ENCODE results near the gene STRN.
"Not testable (repeated sequence)": the region's sequence is repeated elsewhere in the genome, so short reads cannot be mapped to it uniquely, and the experiment has no call there.

Gene STRN

GRCh38 chr2:36919041-36919837 lies 47.1 kb downstream of the STRN start:
- no peak overlapping the region for H3K27ac ChIP-seq
- no peak for DNase-seq (ENCODE audit: low read depth, low spot score)

DNA sequence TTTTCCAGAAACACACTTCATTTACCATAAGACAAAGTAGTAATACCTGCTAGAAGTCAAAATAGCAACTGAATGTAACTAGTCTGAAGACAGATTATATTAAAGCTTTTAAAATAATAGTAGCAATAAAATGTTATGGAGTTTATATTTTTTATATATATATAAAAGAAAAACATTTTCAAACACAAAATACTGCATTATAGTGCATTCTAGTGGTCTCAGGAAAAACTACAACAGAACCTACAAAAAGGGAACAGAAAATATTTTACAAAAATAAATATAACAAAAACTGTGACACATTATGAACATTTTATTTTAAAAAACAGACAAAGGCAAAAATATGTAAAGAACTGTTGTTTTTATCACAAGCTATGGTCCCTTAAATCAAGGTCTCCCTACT lies 48.0 kb downstream of the STRN start:
- no peak for DNase-seq (ENCODE audit: low read depth, low spot score)
- H3K27ac ChIP-seq: no peak overlapping the region

GRCh38 chr2:36915627-36916026 lies 50.7 kb downstream of the STRN start:
- no peak overlapping the region for H3K27ac ChIP-seq
- no peak for DNase-seq (ENCODE audit: low read depth, low spot score)

GRCh38 chr2:36912695-36913094 lies 53.6 kb downstream of the STRN start:
- DNase-seq (ENCODE audit: low read depth, low spot score): no peak
- H3K27ac ChIP-seq: no peak overlapping the region

DNA sequence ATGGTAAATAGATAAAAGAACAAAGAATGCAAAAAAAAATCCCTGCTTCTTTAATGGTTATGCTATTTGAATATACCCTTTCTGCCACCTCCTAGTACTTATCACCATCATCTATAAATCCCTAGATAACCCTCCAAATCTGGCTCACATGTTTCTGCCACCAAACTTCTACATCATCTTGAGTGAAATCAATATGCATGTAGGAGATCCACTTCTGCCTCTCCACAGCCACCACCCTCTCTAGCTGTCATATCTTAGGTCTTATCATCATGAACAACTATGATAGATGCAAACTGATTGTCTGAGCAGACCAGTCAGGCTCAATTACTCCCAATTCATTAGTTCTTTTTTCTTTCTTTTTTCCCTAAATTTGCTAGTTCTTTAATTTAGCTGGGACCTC lies 55.3 kb downstream of the STRN start:
- H3K27ac ChIP-seq: no peak overlapping the region
- no peak for DNase-seq (ENCODE audit: low read depth, low spot score)

GRCh38 chr2:36906277-36906676 lies 60.1 kb downstream of the STRN start:
- H3K27ac ChIP-seq: no peak overlapping the region
- no peak for DNase-seq (ENCODE audit: low read depth, low spot score)

GRCh38 chr2:36904636-36905035 lies 61.7 kb downstream of the STRN start:
- no peak overlapping the region for H3K27ac ChIP-seq
- DNase-seq (ENCODE audit: low read depth, low spot score): no peak

DNA sequence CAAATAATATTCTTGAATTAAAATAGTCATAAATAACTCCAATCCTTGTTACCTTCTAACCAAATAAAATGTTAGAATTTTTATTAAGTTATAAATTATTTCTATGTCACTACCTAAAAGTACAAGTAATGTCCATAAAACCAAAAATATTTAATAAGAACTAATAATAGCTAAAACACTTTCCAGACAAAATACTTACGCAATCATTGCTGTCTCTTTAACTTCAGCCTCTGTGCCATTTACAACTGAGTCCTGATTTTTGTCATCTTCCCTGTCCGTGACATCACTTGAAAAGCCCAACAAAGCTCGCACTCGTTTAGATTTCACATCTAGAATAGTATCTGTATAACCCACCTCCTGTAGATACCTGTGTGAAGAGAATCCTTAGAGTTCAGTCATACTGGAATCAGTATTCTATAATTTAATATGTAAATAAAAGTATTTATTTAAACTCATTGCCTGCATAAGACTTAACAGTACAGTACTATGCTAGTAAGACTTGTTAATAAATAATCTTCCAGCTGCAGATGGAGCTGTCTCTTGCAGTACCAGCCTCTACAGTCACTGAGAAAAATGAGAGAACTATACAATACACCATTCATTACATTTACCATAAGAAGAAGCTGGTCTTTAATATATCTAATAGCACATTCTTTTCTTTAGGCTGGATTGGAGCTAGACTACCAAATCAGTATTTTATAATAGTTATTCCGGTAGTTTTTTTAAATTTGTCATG lies 63.8 kb downstream of the STRN start:
- no peak overlapping the region for H3K27ac ChIP-seq
- no peak for DNase-seq (ENCODE audit: low read depth, low spot score)

DNA sequence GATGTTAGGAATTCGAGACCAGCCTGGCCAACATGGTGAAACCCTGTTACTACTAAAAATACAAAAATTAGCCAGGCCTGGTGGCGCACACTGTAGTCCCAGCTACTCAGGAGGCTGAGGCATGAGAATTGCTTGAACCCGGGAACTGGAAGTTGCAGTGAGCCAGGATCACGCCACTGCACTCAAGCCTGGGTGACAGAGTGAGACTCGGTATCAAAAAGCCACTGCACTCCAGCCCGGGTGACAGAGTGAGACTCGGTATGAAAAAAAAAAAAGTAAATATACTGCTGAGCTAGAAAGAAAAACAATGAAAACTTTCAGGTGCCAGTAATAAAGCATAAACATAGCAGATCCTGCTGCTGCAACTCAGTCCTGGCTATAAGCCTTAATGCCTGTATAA lies 73.5 kb downstream of the STRN start:
- DNase-seq (ENCODE audit: low read depth, low spot score): no peak
- no peak overlapping the region for H3K27ac ChIP-seq

DNA sequence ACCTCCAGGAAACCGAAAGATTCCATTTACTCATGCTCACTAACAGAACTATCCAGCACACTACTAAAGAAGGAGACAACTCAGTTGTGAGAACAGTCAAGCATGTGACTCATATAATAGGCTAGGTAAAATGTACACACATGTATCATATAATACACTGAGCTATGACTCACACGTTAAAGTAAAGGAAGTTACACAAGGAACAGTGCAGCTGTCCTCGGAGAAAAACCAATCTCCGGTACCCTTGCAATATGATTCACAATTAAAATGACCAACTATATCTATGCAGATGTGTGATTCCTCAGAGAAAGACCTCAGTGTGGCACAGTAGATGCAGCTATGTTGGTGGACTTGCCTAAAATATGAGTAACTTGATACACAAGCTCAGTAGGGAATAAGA lies 76.5 kb downstream of the STRN start:
- peak overlapping the region; percentile 73 for H3K27ac ChIP-seq
- peak; percentile 95 for DNase-seq (ENCODE audit: low read depth, low spot score)

GRCh38 chr2:36887095-36887494 lies 79.2 kb downstream of the STRN start:
- H3K27ac ChIP-seq; DNase-seq (ENCODE audit: low read depth, low spot score): not testable (repeated sequence)

DNA sequence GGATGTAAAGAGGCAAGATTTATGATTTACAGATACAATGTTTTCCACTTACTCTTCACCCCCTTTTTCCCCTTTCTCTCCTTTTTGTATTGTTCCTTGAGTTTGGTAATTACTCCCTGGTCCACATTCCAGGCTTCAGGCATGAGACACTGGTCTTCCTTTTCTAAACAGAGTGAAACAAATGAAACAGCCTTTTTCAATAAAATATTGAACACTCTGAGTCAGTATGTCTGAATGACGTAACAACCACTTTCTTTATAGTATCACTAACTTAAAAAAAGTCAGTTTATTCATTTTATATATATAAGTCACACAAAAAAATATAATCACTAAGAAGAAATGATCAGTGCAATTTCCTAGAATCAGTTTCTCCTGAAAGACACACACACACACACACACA lies 79.7 kb downstream of the STRN start:
- H3K27ac ChIP-seq: no peak overlapping the region
- DNase-seq (ENCODE audit: low read depth, low spot score): no peak

DNA sequence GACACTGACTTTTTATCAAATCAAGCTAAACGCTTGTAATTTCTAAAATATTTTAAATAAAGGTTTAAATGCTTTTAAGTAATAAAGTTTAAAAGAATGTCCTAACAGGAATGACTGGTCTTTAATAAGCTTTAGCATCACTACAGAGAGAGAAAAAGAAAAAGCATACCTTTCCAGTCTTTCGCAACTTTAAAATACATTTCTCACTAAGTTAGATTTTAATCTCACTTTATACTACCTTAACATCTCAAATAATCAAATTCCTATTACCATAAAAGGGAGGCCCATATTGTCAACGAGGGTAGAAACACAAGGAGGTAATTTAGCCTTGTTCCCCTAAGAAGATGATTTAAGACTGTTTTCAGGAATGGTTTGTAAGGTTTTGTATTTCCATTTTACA lies 80.7 kb downstream of the STRN start:
- DNase-seq (ENCODE audit: low read depth, low spot score): no peak
- no peak overlapping the region for H3K27ac ChIP-seq

DNA sequence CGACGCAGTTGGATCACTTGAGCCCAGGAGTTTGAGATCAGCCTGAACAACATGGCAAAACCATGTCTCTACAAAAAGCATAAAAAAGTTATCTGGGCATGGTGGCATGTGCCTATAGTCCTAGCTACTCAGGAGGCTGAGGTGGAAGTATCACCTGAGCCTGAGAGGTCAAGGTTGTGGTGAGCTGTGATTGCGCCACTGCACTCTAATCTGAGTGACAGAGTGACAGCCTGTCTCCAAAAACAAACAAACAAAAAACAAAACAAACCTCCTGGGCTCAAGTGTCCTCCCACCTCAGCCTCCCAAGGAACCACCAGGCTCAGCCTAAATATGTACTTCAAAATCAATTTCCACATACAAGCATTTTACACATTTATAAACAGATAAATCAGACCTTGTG lies 83.8 kb downstream of the STRN start:
- DNase-seq (ENCODE audit: low read depth, low spot score): no peak
- H3K27ac ChIP-seq: no peak overlapping the region

DNA sequence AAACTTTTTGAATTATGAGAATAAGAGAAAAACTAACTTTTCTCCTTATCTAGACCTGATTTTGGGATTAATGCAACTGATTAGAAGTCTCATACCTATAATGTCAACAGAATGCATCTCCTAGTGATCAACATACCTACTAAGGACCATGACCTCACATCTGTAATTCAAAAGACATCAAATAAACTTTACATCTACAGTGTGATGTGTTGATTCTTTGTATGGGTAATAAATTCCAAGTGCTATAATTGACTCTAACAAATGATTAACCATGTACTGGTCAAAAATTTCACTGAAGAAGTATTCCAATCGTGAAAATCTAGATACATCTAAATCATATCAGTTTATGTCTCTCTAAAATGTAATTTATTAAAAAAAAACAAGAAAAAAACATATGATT lies 84.5 kb downstream of the STRN start:
- no peak for DNase-seq (ENCODE audit: low read depth, low spot score)
- no peak overlapping the region for H3K27ac ChIP-seq

- no peak overlapping the region for H3K27ac ChIP-seq
- DNase-seq (ENCODE audit: low read depth, low spot score): no peak
These were observed 87.9 kb downstream of the STRN start for GRCh38 chr2:36878429-36878828.

DNA sequence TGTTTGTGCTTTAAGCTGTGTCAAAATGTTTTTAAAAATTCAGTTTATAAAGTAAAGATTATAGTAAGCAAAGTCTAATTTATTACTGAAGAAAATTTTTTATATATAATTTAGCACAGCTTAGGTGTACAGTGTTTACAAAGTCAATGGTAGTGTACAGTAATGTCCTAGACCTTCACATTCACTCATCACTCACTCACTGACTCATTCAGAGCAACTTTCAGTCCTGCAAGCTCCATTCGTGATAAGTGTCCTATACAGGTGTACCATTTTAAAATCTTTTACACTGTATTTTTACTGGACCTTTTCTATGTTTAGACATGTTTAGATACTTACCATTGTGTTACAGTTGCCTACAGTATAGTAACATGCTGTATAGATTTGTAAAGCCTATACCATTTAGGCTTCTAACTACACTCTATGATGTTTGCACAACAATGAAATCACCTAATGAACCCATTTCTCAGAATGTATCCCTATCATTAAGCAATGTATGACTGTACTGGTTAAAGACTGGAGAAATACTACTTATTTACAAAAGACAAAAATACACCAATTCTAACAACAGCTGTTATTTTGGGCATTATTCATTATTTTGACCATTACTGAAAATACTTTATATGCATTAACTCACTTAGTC lies 95.1 kb downstream of the STRN start:
- no peak for DNase-seq (ENCODE audit: low read depth, low spot score)
- H3K27ac ChIP-seq: no peak overlapping the region

DNA sequence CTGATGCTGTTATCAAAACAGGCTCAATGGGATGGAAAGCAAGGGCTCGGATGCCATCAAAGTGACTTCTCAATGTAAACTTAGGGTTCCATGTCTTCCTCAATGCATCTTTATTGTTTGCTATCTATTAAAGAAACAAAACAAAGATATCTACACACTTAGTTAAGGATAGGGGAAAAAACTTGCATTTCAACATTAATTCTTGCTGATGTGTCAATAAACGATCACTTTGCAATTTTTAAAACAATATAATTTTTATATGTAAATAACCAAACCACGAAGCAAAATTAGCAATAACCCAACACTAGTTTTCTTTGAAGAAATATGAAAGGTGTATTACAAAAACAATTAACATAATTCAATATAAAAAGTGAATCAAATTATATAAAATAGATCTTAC lies 96.7 kb downstream of the STRN start:
- DNase-seq (ENCODE audit: low read depth, low spot score): no peak
- no peak overlapping the region for H3K27ac ChIP-seq

GRCh38 chr2:36861896-36862295 lies 104.4 kb downstream of the STRN start:
- H3K27ac ChIP-seq: no peak overlapping the region
- DNase-seq (ENCODE audit: low read depth, low spot score): no peak

DNA sequence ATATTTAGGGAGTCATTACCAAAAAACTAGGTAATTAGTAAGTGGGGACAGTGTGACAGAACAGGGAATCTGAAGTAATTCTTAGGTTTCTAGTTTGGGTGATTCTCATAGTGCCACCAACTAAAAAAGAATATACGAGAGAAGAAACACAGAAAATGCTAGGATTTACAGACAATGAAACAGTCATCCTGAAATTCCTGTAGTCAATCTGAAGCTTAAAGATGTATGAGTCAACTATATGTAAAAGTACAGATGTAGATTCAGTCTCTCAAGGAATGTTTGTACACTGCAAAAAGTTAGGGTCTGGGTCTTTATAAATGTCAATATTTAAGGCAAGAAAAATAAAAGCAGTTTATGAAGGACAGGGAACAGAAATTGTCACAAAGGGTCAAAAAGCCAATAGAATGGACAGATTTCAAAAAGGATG lies 107.0 kb downstream of the STRN start:
- no peak for DNase-seq (ENCODE audit: low read depth, low spot score)
- H3K27ac ChIP-seq: no peak overlapping the region
